ENCODE data around the gene FCGR2B. TPM values are rescaled to one million over a fixed set of nuclear protein-coding genes. Genes with fewer than 3 reads are reported as not detected.
A peak's percentile ranks its signal among the peaks of the same experiment; 100 is the strongest.

The FCGR2B gene
- total RNA-seq, 1 experiment from 2014 or later = not detected

DNA sequence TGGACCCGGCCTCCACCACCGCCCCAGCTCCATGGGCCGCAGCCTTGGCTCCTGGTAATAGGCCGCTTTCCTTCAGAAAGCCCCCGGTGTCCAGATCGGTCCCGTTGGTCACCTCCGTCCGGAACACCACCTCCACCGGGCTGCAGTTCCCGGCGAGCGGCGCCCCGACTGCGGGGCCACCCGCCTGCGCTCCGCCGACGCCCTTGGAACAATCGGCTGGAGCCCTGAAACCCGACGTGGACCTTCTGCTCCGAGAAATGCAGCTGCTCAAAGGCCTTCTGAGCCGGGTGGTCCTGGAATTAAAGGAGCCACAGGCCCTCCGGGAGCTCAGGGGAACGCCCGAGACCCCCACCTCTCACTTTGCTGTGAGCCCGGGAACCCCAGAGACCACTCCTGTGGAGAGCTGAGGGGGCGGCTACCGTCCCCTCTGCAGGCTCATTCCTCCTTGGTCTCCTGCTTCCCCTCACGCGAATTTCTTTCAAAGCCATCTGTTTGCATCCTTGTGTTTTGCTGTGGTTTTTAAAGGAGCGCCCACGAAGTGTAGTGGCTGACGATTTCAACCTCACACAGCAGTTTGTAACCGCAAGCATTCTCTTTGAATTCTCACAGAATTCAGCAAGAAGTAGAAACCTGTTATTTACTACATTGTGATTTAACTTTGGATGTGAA is 64.4 kb downstream of the FCGR2B start:
- no peak overlapping the region for H2AK5ac ChIP-seq (ENCODE audit: insufficient read length, low read length)
- H4K8ac ChIP-seq (replicated peaks; ENCODE audit: insufficient read length, low read depth, low read length) = no peak overlapping the region
- H4K5ac ChIP-seq (ENCODE audit: insufficient read length, low read depth, low read length) = no peak overlapping the region
- no peaks in the 10 kb centered on the region; the same call in 1 of the 2 replicates for H3K4me1 ChIP-seq (ENCODE audit: insufficient read depth, low read length)
- peak overlapping the region; percentile 86 for H3K18ac ChIP-seq (ENCODE audit: insufficient read length, low read depth, low read length)
- Mint-ChIP-seq H3K27me3 (ENCODE audit: low read depth) (peaks cover 68% of the 10 kb centered on the region), H3K27ac (no peak overlapping the region; a peak in 1 of 7 replicates), H3K9me3 (no peaks in the 10 kb centered on the region), H3K4me1 (peaks cover 15 to 30% of the 10 kb centered on the region in 2 experiments), H3K4me3 (peak overlapping the region; percentile 78 to 92), H3K36me3 (ENCODE audit: insufficient read depth in 1 of 3, low read depth in 3 of 3) (peaks cover 0 to 2% (median 0%) of the 10 kb centered on the region in 3 experiments; a peak in 2 of 7 replicates)
- H3K23me2 ChIP-seq (ENCODE audit: insufficient read length, low read depth, low read length, poor library complexity, severe bottlenecking) = peaks cover 9% of the 10 kb centered on the region
- H3K79me1 ChIP-seq (ENCODE audit: insufficient read depth, low read depth, low read length, poor library complexity, severe bottlenecking) = no peaks in the 10 kb centered on the region
- H2BK15ac ChIP-seq (ENCODE audit: low read depth, low read length) = no peak overlapping the region
- no peak overlapping the region for H3K27ac ChIP-seq (ENCODE audit: insufficient read length, low read depth, low read length)
- no peak overlapping the region for H4K91ac ChIP-seq (ENCODE audit: insufficient read length, low read depth, low read length)
- H2BK5ac ChIP-seq (ENCODE audit: insufficient read length, low read length) = no peak overlapping the region
- peak overlapping the region; percentile 98 for H3K4me2 ChIP-seq (ENCODE audit: insufficient read depth, insufficient read length, low read length)
- no peak for DNase-seq
- no CpG with 5 or more reads among the region's 38 CpGs for WGBS (ENCODE audit: extremely low coverage, insufficient read length, low lambda C conversion rate)
- peak overlapping the region; percentile 88 for H3K14ac ChIP-seq (ENCODE audit: insufficient read depth, low read length)
- H4K20me1 ChIP-seq (ENCODE audit: control insufficient read depth, insufficient read depth, insufficient read length) = no peaks in the 10 kb centered on the region
- no peaks in the 10 kb centered on the region for H3K79me2 ChIP-seq (ENCODE audit: insufficient read depth, low read length)
- H2BK12ac ChIP-seq (ENCODE audit: insufficient read length, low read depth, low read length) = no peak overlapping the region
- H3T11ph ChIP-seq (ENCODE audit: low read length) = no peak overlapping the region
- H3K27me3 ChIP-seq (ENCODE audit: insufficient read depth, low read length) = peaks cover 14% of the 10 kb centered on the region; the same call in 1 of the 2 replicates
- H3K9ac ChIP-seq (ENCODE audit: extremely low read depth, insufficient read length, low read length) = peak overlapping the region; percentile 75
- TF ChIP-seq CTCF (conservative IDR thresholded peaks at IDR 0.05) = no peak
- no peaks in the 10 kb centered on the region for H3K9me3 ChIP-seq (ENCODE audit: control insufficient read depth, low read depth, low read length)
- H2AFZ ChIP-seq (ENCODE audit: low read length) = no peak overlapping the region
- H2BK20ac ChIP-seq (ENCODE audit: low read depth, low read length, poor library complexity, severe bottlenecking) = no peak overlapping the region
- no peak overlapping the region for H2BK120ac ChIP-seq (ENCODE audit: low read depth, low read length, poor library complexity, severe bottlenecking)
- no peak overlapping the region for H3K23ac ChIP-seq (ENCODE audit: insufficient read length, low read depth, low read length)
- H3K56ac ChIP-seq (ENCODE audit: insufficient read length, low read depth, low read length) = no peak overlapping the region
- no peak overlapping the region for H3K4ac ChIP-seq (ENCODE audit: low read depth, low read length)

Other genes starting within 250 kb of the FCGR2B start
- 0.55 TPM in 1 of 2 replicates, not detected in the other for gene FCGR2A, start 157.7 kb upstream of the FCGR2B start, total RNA-seq (2021)
- not detected in 2 replicates for gene HSPA6, start 138.6 kb upstream of the FCGR2B start, total RNA-seq (2021)
- not detected in 2 replicates for gene FCGR3A, start 113.3 kb upstream of the FCGR2B start, total RNA-seq (2021)
- gene FCGR3B, start 32.0 kb upstream of the FCGR2B start, total RNA-seq (2021) = not detected in 2 replicates
- gene FCRLA, start 44.1 kb downstream of the FCGR2B start, total RNA-seq (2021) = not detected in 2 replicates
- 0.18 TPM in 1 of 2 replicates, not detected in the other for gene FCRLB, start 58.4 kb downstream of the FCGR2B start, total RNA-seq (2021)
- 23.2 and 28.0 TPM in 2 replicates for gene DUSP12, start 86.6 kb downstream of the FCGR2B start, total RNA-seq (2021)
- gene ATF6, start 103.2 kb downstream of the FCGR2B start, total RNA-seq (2021) = 10.4 and 11.2 TPM in 2 replicates

Data from H9 (cell line).